Esophagus muscularis mucosa (tissue), 4 donors: Measurements from ENCODE around the gene ARSA. TPM values are rescaled to one million over a fixed set of nuclear protein-coding genes. Genes with fewer than 3 reads are reported as not detected.
"Not testable (repeated sequence)": the region's sequence is repeated elsewhere in the genome, so short reads cannot be mapped to it uniquely, and the experiment has no call there.

Source experiments
- DNase-seq: peaks from one replicate; pipeline ENCODE4 v3.0.0-alpha.2; 2017; ENCODE audit errors: extremely low spot score
- H3K27ac ChIP-seq, 4 donors: fragments of 200-600 bp; sonication (generic); replicated peaks in 1 of 4; 1 replicate in 3 of 4; 2 replicates in 1 of 4; pipeline ENCODE4 v1.5.1; 2016 to 2019; ENCODE audit warnings: mild to moderate bottlenecking in 1 of 4
- H3K27me3 ChIP-seq, 4 donors: fragments of 200-600 bp; sonication (generic); one replicate each; pipeline versions ENCODE4 v1.5.1 to v1.6.0; 2016 to 2019
- H3K36me3 ChIP-seq, 4 donors: fragments of 200-600 bp; sonication (generic); one replicate each; pipeline ENCODE4 v1.5.1; 2016 to 2019
- H3K4me1 ChIP-seq, 4 donors: fragments of 200-600 bp; sonication (generic); one replicate each; pipeline ENCODE4 v1.5.1; 2016 to 2019
- H3K4me3 ChIP-seq, 4 donors: fragments of 200-600 bp; sonication (generic); 1 replicate in 2 of 4; 2 replicates in 2 of 4; pipeline ENCODE4 v1.5.1; 2016 to 2019; ENCODE audit warnings: mild to moderate bottlenecking in 4 of 4, moderate library complexity in 1 of 4
- H3K9me3 ChIP-seq, 4 donors: fragments of 200-600 bp; sonication (generic); 1 replicate in 3 of 4; 2 replicates in 1 of 4; pipeline ENCODE4 v1.5.1; 2016 to 2019
- CTCF ChIP-seq, 3 experiments: fragments of 200-600 bp in 2 of 3; fragments of 450-650 bp in 1 of 3; sonication (generic) in 2 of 3; IDR thresholded peaks; one replicate each; pipeline ENCODE4 v1.5.1; 2017 to 2019; ENCODE audit warnings: antibody characterized with exemption in 3 of 3, mild to moderate bottlenecking in 2 of 3, moderate library complexity in 1 of 3
- EP300 ChIP-seq: sonication (generic); formaldehyde crosslinking; IDR thresholded peaks from one replicate; pipeline ENCODE4 v1.6.1; 2017; ENCODE audit warnings: antibody characterized with exemption
- POLR2A ChIP-seq: fragments of 450-650 bp; IDR thresholded peaks from one replicate; pipeline ENCODE4 v1.6.1; 2017; ENCODE audit warnings: antibody characterized with exemption, moderate library complexity, mild to moderate bottlenecking, low read depth
- POLR2AphosphoS5 ChIP-seq, 2 donors: sonication (generic); formaldehyde crosslinking; IDR thresholded peaks; one replicate each; pipeline ENCODE4 v1.6.1; 2017; ENCODE audit warnings: antibody characterized with exemption in 2 of 2
- WGBS: methylation state at CpG from one replicate; pipeline ENCODE4 v1.1.5; 2018; 5-methylcytosine and 5-hydroxymethylcytosine counted together
- intact Hi-C: fragments of 100-400 bp; cut with DNase I; formaldehyde crosslinking; loops from one replicate; pipeline ENCODE4 v1.15.1; 2023
- total RNA-seq, 4 donors: library from RNA; depleted of rRNA; stranded (reverse); fragments of >200 nt; gene quantifications; one replicate each; pipeline versions ENCODE4 v1.1.0 to v1.2.1, GENCODE V29; 2016

ARSA gene
- total RNA-seq, 4 donors from 2014 or later: 24.5 to 49.4 (median 28.8) TPM

DNA sequence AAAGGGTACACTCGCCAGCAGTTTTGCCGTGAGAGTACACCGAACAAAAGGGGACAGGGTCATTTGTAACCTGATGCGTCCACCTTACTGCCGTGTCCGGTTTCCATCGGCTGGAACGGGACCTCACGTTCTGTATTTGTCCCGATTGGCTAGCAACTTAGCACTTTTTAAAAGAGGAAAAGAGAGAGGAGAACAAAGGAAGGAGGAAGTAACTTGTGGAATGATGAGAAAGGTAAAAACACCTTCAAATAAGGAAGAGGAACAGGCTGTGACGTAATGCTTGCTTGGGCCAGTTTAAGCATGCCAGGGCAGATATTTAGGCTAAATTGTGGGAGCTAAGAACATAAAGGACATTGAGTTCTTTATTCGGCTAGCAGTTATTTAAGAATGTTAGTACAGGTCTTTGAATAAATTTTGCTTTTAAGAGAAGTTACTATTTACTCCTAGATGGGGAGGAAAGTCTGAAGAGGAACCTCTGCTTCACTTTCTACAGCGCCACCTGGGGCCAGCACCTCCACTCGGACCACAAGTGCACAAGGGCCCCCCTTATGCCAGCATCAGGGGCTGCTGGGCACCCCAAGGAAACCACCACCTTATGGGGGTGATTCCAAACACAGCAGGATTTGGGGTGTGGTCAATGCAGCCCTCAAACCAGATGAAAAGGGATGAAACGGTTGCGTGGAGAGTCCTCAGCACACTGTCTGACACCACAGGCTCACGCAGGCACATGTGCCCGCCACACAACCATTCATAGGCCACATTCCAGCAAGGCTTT lies 5.8 kb downstream of the ARSA start:
- peaks cover 0 to 44% (median 4%) of the 10 kb centered on the region in 4 donors for H3K27me3 ChIP-seq
- 31% methylated on average over 17 of the region's 18 CpGs for WGBS
- TF ChIP-seq POLR2A: no peak
- no peak for TF ChIP-seq EP300
- no peak for TF ChIP-seq POLR2AphosphoS5 (IDR thresholded peaks at IDR 0.05)
- TF ChIP-seq CTCF (IDR thresholded peaks at IDR 0.05): no peak
- H3K4me1 ChIP-seq: peaks cover 31 to 47% (median 37%) of the 10 kb centered on the region in 4 donors
- intact Hi-C loops: loop anchor here (5.0 kb wide), 2 partner anchors 40 to 80 kb away; partner anchors contain the start of gene CHKB
- H3K9me3 ChIP-seq: no peaks in the 10 kb centered on the region
- H3K27ac ChIP-seq: peak overlapping the region in 3 of 4 donors; percentile 2 to 34 (median 19)
- H3K4me3 ChIP-seq: peak overlapping the region in 1 of 4 donors; percentile 50
- no peak for DNase-seq
- peaks cover 0 to 17% (median 15%) of the 10 kb centered on the region in 4 donors for H3K36me3 ChIP-seq

DNA sequence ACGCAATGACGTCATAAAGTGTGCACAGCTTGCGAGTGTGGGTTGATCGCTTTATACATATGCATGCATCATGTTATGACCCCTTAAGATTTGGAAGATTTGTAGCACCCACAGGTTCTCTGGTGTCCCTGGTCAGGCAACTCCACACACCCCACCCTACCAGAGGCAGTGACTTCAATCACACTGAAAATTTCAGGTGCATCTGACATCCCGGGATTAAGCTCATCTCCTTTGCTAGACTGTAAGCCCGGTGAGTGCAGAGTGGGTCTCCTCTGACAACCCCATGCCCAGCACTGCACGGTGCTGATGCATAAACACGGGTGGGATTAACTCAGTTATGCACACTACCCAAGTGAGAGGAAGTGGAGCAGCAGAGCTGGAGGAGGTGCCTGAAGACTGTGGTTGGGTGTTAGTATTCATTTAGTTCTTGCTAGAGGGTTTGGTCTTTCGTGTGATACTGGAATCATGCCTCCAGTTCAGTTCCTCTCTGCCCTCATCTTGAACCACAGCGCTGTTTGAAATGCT lies 6.5 kb downstream of the ARSA start:
- H3K27me3 ChIP-seq: peaks cover 0 to 46% (median 4%) of the 10 kb centered on the region in 4 donors
- peaks cover 0 to 17% (median 14%) of the 10 kb centered on the region in 4 donors for H3K36me3 ChIP-seq
- DNase-seq: no peak
- H3K4me1 ChIP-seq: peaks cover 25 to 40% (median 30%) of the 10 kb centered on the region in 4 donors
- no peak for TF ChIP-seq CTCF (IDR thresholded peaks at IDR 0.05)
- TF ChIP-seq POLR2A: no peak
- no peak for TF ChIP-seq EP300
- TF ChIP-seq POLR2AphosphoS5 (IDR thresholded peaks at IDR 0.05): no peak
- peak overlapping the region in 3 of 4 donors; percentile 2 to 34 (median 19) for H3K27ac ChIP-seq
- peak overlapping the region in 2 of 4 donors; percentile 37 to 50 for H3K4me3 ChIP-seq
- no peaks in the 10 kb centered on the region for H3K9me3 ChIP-seq
- intact Hi-C loops: loop anchor here (5.0 kb wide), 2 partner anchors 39 to 79 kb away; partner anchors contain the start of gene CHKB
- WGBS: 39% methylated on average over 10 of the region's 10 CpGs

DNA sequence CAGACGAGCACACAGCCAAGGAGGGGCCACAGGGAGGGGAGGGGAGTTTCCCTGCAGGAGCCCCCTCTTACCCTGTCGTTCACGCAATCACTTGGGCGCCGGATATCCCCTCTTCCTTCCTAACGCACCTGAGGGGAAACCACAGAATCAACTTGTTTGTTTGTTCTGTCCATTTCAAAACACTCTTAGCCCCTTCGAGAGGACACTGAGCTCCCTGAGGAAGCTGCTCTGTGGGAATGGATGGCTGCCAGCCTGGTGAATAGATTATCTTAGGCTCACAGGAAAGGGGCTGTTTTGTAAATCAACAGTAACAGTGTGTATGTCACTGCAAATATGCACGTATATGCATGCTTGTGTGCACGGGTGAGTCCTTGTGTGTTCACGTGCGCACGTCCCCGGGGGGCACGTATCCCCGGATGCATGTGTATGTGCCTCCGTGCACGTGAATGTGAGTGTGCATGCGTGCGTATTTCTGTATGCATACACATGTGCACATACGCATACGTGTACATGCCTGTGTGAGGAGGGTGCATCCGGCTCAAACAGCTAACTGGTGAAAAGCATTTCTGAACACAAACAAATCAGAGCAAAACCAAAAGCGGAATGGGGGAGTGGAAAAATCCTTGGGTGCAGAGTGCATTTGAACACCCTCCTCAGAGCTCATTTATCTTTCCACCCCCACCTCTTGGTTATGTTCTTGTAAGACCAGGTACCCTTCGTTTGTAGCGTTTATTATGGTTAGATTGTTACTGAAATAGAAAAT lies 7.2 kb downstream of the ARSA start:
- Histone ChIP-seq H3K4me1 (peaks cover 24 to 33% (median 30%) of the 10 kb centered on the region in 4 donors), H3K4me3 (peak overlapping the region; percentile 37 to 50 (median 38)), H3K9me3 (no peaks in the 10 kb centered on the region), H3K27ac (peak overlapping the region in 1 of 4 donors; percentile 19), H3K36me3 (peaks cover 0 to 15% (median 10%) of the 10 kb centered on the region in 4 donors), H3K27me3 (peaks cover 0 to 46% (median 4%) of the 10 kb centered on the region in 4 donors)
- TF ChIP-seq CTCF (IDR thresholded peaks at IDR 0.05): peak in 2 of 3 experiments; percentile 74 to 80
- TF ChIP-seq POLR2AphosphoS5 (IDR thresholded peaks at IDR 0.05): peak in 1 of 2 donors; percentile 16
- no peak for TF ChIP-seq EP300
- no peak for TF ChIP-seq POLR2A
- no peak for DNase-seq
- intact Hi-C loops: loop anchor here (5.0 kb wide), 2 partner anchors 38 to 78 kb away; partner anchors contain the start of gene CHKB
- WGBS: 22% methylated on average over 23 of the region's 25 CpGs

DNA sequence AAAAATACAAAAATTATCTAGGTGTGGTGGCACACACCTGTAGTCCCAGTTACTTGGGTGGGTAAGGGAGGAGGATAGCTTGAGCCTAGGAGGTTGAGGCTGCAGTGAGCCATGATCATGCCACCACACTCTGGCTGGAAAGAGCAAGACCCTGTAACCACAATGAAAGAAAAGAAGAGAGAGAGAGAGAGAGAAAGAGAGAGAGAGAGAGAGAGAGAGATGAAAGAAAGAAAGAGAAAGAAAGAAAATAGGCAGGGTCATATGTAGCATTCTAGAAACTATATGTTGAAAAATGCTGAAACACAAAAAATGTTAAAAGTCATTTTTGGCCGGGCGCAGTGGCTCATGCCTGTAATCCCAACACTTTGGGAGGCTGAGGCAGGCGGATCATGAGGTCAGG lies 13.7 kb downstream of the ARSA start:
- 64% methylated on average over 3 of the region's 3 CpGs for WGBS
- H3K36me3 ChIP-seq, DNase-seq, H3K27ac ChIP-seq, H3K4me1 ChIP-seq, H3K9me3 ChIP-seq, intact Hi-C loops, H3K4me3 ChIP-seq: not testable (repeated sequence)
- H3K27me3 ChIP-seq: peaks cover 0 to 62% (median 2%) of the 10 kb centered on the region in 4 donors
